NB4 (cell line): ENCODE results near the gene HSCB.

Experiments
- TF ChIP-seq, protein P1 (sequence below): IDR thresholded peaks from one replicate; pipeline ENCODE4 v1.5.1; 2012; ENCODE audit warnings: low read depth, low read length
- TF ChIP-seq, protein P2 (sequence below): IDR thresholded peaks from 2 replicates; pipeline ENCODE4 v1.6.1; 2011; ENCODE audit warnings: low read depth, low read length

DNA sequence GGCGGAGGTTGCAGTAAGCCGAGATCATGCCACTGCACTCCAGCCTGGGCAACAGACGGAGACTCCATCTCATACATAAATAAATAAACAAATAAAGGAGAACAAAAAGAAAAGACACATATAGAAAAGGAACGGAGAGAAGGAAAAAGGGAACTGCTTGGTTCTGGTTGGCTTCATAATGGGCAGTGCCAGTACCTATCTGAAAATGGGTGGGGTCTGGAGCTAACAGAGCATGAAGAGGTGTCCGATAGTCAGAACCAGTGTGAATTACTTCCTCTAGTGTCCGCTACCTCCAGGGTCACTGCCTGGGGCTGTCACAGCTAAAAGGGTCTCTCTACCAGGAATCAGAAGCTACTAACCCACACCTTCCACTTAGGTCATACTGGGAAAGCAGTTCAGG is 35.0 kb upstream of the HSCB start:
- TF ChIP-seq, protein P1, sequence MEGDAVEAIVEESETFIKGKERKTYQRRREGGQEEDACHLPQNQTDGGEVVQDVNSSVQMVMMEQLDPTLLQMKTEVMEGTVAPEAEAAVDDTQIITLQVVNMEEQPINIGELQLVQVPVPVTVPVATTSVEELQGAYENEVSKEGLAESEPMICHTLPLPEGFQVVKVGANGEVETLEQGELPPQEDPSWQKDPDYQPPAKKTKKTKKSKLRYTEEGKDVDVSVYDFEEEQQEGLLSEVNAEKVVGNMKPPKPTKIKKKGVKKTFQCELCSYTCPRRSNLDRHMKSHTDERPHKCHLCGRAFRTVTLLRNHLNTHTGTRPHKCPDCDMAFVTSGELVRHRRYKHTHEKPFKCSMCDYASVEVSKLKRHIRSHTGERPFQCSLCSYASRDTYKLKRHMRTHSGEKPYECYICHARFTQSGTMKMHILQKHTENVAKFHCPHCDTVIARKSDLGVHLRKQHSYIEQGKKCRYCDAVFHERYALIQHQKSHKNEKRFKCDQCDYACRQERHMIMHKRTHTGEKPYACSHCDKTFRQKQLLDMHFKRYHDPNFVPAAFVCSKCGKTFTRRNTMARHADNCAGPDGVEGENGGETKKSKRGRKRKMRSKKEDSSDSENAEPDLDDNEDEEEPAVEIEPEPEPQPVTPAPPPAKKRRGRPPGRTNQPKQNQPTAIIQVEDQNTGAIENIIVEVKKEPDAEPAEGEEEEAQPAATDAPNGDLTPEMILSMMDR = no peak
- TF ChIP-seq, protein P2, sequence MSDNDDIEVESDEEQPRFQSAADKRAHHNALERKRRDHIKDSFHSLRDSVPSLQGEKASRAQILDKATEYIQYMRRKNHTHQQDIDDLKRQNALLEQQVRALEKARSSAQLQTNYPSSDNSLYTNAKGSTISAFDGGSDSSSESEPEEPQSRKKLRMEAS = no peak
